HG02870 (cell line): ENCODE results near the gene SCFD2.

Experiments used
- ATAC-seq: cut with Tn5 transposase; IDR thresholded peaks from one replicate; pipeline ENCODE4 v1.9.1; 2021; ENCODE audit warnings: mild to moderate bottlenecking, moderate library complexity; ENCODE audit not compliant: unreplicated experiment

SCFD2 gene

GRCh38 chr4:52966781-52967180 is 399.1 kb downstream of the SCFD2 start:
- ATAC-seq = no peak

GRCh38 chr4:52966172-52966571 is 399.7 kb downstream of the SCFD2 start:
- ATAC-seq = no peak

GRCh38 chr4:52964561-52965101 is 401.2 kb downstream of the SCFD2 start:
- ATAC-seq = no peak

GRCh38 chr4:52964011-52964410 is 401.9 kb downstream of the SCFD2 start:
- no peak for ATAC-seq

DNA sequence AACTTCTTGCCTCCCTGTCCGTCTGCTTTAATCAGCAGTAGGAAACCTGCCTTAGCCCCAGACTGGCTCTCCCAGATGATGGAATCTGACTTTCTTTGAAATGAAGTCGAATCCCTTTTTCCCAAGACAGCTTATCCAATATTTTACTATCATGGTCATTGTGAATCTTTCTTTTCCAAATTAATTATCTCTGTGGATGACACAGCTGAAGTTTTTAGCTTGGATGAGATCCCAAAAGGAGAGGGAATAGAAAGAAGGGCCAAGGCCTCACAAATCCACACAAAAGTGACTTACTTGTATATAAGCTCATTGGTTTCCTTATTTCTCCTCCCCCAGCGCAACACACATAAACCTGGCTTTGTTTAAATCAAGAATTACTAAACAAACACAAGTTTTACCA is 403.1 kb downstream of the SCFD2 start:
- ATAC-seq = no peak

GRCh38 chr4:52961666-52962412 is 404.0 kb downstream of the SCFD2 start:
- no peak for ATAC-seq

GRCh38 chr4:52959541-52959940 is 406.3 kb downstream of the SCFD2 start:
- ATAC-seq = no peak

DNA sequence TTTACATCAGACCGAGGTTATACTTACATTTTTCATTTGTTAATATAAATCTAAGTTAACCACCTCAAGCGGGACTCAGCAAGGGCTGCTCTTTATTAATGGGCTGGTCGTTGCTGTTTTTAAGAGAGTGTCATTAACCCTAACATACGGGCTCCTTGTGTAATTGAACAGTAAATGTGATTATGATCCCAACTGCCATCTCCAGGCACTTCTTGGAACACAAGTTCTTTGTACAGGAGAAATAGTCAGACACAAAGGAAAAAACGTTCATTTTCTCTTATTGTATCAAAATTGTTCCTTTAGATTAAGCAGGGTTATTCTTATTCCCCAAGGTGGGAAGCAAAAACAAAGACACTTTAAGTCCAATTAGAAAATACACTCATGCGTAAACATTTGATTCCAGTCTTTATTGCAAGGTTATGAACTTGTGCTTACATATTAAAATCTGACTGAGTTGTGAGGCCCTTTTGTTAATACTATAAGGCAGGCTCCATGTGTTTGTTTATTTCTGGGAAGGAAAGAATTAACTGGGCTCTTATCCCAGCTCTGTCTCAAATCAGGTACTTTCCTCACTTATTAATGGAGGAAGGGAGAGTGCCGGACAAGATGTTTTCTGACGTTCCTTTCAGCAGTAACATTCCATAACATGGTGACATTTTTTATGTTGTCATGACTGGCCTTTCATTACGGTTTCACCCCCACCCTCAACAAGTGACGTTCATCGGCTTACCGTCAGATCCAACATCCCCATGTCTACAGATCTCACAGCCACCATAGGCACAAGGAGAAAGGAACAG is 407.8 kb downstream of the SCFD2 start:
- no peak for ATAC-seq

- no peak for ATAC-seq
These were observed 408.6 kb downstream of the SCFD2 start for GRCh38 chr4:52957220-52957686.

DNA sequence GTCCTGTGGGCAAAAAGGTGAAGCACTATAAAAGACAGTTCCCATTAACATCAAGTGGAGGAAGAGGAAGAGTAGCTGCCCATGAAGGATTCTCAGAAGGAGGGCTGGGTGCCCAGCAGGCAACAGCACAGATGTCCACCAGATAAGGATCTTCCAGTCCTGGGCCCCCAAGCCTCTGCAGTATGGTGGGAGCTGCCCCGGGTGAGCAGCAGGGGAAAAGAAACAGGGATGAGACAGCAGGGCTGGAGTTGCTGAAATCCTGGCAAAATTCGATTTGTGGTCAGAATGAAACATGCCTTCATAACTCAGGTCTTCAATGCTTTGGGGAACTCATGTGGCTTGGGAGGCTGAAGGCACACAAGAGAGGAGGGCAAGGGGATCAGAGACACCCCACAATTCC is 409.2 kb downstream of the SCFD2 start:
- ATAC-seq = no peak

DNA sequence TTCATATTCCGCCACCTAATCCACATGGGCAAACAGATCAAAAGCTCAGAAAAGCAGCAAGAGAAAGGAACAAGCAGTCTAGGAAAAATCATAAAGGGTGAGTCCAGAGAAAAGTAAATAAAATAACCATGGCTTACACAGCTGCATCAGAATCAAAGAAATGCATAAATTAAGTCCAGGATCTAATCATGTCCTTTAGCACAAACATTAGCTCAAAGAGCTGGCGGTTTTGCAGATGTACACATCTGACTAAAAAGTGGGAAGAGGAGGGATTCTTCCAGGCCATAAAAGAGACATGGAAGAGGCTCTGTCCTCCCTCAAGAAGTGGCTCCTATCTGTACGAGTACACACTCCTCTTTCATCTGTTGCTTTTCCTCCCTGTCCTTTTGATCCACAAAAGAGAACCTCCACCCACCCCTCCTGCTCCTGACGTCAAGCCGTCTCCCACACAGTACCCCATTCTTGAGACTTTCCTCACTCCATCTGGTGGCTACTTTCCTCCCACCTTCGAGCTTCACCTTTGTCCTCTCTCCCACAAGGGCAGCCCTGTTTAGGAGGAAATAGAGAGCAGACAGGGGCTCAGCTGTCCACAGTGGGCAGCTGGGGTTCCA is 411.2 kb downstream of the SCFD2 start:
- ATAC-seq = no peak

GRCh38 chr4:52952540-52952939 is 413.3 kb downstream of the SCFD2 start:
- no peak for ATAC-seq

DNA sequence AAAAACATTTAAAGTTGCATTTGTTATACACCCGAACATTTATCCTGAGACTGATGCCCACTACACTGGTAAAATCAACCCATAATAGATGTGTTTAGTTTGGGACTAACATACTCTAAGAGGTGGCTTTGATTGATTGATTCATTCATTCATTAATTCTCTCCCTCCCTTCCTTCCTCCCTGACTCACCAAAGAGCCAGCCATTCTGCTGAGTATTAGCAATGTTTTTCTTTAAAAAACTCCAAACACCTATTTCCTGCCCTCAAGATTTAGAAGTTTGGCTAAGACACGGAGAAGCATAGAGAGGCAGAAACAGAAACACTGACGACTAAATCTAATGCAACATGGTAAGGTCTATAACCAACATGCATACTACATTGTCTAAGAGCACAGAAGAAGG is 414.8 kb downstream of the SCFD2 start:
- ATAC-seq = no peak

- no peak for ATAC-seq
These were observed 415.6 kb downstream of the SCFD2 start for GRCh38 chr4:52950226-52950625.

DNA sequence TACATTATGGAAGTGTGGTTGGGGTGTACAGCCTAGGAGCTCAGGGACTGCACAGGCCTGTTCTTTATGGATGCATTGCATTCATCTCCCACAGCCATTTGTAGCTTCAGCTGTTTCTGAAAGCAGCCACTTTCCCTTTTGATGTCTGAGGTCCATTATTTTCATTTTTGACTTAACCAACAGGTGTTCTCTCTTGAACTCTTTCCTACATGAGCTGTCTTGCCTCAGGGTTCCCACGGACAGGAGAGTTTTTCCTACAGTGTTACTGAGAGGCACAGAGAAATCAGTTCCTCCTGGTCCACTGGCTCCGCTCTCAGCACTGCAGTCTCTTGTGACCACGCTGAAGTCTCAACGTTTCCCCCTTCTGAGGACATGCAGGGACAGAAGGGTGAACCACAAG is 416.5 kb downstream of the SCFD2 start:
- no peak for ATAC-seq

- ATAC-seq = no peak
These were observed 417.8 kb downstream of the SCFD2 start for GRCh38 chr4:52948057-52948423.

DNA sequence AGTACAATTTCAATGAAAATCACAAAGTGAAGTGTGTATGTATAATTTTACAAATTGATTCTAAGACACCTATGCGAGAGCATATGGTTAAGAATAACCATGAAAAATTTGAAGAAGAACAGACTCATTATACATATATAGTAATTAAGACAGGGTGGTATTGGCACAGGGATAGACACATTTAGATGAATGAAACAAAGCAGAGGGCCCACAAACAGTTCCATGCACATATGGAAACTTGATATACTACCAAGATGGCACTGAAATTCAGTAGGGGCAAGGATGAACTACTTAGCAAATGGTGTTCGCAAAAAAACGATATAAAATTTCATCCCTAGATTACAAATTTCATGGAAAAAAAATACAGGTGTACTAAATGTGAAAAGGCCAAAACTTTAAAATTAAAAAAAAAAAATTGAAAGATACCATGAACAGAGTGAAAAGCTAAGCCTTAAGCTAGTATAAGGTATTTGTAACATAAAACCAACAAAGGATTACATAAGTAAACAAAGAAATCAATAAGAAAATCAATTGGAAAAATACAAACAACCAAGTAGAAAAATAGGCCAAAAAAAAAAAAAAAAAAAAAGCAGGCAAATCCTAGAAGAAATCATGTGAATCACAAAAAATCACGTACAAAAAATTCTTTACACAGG is 418.3 kb downstream of the SCFD2 start:
- ATAC-seq = no peak

GRCh38 chr4:52946855-52947254 is 419.0 kb downstream of the SCFD2 start:
- ATAC-seq = no peak

DNA sequence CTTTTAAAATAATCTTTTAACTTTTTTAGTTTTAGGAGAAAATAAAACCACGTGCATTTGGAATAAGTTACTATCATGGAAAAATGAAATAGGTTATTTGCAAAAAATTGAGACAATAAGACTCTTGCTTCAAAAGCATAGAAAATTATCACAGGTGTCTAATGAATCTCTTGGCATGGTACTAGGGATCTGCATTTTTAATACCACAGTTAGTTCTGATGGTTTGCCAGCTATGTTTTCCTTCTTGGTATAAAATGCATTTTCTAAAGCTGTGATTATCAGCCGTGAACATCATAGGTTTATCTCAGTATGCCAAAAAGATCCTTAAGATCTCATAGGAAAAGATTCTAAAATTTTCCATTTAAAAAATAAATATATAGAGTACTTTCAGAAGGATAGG is 419.9 kb downstream of the SCFD2 start:
- ATAC-seq = no peak

- ATAC-seq = no peak
These were observed 420.4 kb downstream of the SCFD2 start for GRCh38 chr4:52945326-52945898.

- ATAC-seq = no peak
These were observed 422.2 kb downstream of the SCFD2 start for GRCh38 chr4:52943677-52944076.
